GM12875 (cell line): ENCODE data around the gene HSPBP1.
"Not testable (repeated sequence)": the region's sequence is repeated elsewhere in the genome, so short reads cannot be mapped to it uniquely, and the experiment has no call there.

Experiments
- H3K4me3 ChIP-seq: one replicate; pipeline ENCODE4 v1.5.1; 2011; ENCODE audit warnings: low read depth, low read length, control low read depth
- TF ChIP-seq, protein P1 (sequence below): IDR thresholded peaks from 2 replicates; pipeline ENCODE4 v1.5.1; 2011; ENCODE audit warnings: low read depth, mild to moderate bottlenecking, control low read depth, inconsistent platforms, low read length, moderate library complexity, borderline replicate concordance; ENCODE audit not compliant: insufficient read depth

Gene HSPBP1, protein sequence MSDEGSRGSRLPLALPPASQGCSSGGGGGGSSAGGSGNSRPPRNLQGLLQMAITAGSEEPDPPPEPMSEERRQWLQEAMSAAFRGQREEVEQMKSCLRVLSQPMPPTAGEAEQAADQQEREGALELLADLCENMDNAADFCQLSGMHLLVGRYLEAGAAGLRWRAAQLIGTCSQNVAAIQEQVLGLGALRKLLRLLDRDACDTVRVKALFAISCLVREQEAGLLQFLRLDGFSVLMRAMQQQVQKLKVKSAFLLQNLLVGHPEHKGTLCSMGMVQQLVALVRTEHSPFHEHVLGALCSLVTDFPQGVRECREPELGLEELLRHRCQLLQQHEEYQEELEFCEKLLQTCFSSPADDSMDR

DNA sequence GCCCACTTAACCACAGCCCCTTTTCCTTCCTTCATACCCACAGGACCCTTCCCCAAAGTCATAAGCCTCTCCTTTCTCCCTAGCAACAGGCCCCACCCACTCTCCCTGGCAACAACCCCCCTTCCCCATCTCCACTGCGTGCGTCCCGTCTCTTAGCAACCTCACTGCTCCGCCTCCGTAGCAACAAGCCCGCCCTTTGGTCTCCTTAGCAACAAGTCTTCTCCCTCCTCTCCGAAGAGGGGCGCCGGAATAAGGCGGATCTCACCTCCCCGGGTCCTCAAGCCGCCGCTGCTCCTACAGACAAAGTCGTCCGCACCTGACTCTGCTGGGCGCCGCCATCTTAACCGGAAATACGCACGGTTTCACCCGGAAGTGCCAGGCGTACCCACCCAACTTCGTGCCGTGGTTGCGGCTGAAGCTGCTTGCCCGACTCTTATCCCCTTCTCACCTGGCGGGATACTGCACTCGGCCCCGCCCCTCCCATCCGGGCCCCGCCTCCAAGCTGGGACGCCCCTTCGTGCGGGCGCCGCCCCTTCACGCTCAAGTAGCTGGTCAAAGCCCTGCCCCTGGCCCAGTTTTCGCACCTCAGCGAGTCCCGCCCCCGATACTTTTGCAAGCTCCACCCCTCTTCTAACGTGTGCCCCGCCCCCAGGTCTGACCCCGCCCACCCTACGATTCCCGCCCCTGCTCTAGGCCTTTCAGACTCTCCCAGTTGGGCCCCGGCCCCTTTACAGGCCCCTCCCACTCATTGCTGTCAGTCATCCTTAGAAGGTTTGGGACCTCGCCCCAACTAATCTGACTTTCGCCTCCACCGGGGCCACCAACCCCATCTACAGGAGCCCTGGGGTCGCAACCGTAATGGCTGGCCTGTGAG is at the start of gene HSPBP1:
TSS of gene HSPBP1 (minus strand) at position 341 of the 874 bp plus-strand sequence. CDS start 502 bp downstream, outside the sequence.
- peak within 1 kb of the TSS; percentile 58 for H3K4me3 ChIP-seq
- TF ChIP-seq, protein P1, sequence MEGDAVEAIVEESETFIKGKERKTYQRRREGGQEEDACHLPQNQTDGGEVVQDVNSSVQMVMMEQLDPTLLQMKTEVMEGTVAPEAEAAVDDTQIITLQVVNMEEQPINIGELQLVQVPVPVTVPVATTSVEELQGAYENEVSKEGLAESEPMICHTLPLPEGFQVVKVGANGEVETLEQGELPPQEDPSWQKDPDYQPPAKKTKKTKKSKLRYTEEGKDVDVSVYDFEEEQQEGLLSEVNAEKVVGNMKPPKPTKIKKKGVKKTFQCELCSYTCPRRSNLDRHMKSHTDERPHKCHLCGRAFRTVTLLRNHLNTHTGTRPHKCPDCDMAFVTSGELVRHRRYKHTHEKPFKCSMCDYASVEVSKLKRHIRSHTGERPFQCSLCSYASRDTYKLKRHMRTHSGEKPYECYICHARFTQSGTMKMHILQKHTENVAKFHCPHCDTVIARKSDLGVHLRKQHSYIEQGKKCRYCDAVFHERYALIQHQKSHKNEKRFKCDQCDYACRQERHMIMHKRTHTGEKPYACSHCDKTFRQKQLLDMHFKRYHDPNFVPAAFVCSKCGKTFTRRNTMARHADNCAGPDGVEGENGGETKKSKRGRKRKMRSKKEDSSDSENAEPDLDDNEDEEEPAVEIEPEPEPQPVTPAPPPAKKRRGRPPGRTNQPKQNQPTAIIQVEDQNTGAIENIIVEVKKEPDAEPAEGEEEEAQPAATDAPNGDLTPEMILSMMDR = no peak

DNA sequence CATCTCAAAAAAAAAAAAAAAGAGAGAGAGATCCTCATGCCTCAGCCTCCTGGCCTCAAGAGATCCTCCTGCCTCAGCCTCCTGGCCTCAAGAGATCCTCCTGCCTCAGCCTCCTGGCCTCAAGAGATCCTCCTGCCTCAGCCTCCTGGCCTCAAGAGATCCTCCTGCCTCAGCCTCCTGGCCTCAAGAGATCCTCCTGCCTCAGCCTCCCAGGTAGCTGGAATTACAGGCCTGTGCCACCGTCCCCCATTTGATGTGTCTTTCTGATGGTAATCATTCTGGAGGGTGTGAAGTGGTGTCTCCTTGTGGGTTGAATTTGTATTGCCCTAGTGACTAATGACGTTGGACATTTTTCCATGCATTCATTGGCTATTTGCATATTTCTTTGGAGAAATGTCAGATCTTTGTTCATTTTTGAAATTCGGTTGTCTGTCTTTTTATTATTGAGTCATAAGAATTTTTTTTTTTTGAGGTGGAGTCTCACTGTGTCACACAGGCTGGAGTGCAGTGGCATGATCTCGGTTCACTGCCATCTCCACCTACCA is 48.9 kb upstream of the HSPBP1 start:
- H3K4me3 ChIP-seq = not testable (repeated sequence)

DNA sequence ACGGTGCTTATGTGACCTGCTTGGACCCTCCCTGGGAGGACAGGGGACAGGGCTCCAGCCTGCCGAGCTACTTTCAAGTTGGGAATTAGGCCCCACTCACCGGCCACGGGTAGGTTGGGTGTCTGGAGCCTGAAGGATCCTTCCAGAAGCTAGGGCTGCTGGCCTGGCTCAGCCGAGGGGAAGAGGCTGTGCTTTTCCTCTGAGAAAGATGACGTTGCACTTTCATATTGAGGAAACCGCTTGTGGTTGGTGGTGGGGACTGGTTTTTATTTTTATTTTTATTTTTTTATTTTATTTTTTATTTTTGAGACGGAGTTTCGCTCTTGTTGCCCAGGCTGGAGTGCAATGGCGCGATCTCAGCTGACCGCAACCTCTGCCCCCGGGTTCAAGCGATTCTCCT is 45.3 kb upstream of the HSPBP1 start, which contains the start of gene TMEM150B:
TSS of gene TMEM150B (minus strand) at position 170 of the 400 bp plus-strand sequence. CDS start 4,305 bp downstream, outside the sequence.
- H3K4me3 ChIP-seq = no peak within 1 kb of the TSS
- TF ChIP-seq, protein P1 = no peak

DNA sequence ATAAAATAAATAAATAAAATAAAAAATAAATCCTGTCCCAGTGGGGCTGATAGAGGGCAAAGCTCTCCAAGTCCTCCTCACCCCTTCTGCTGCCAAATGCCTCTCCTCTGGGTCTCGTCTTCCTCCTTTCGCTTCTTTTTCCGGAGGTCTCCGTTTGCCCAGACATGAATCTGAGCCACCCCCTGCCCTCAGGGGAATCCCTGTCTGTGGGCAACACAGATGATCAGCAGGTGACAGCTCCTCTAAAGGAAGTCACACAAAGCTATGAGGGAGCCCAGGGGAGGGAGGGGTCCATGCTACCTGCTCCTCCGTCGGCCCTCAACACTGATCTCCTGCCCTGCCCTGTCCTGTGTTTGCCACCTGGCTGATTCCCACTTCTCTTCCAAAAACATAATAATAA is 44.8 kb upstream of the HSPBP1 start:
- TF ChIP-seq, protein P1 = no peak
- no peak overlapping the region for H3K4me3 ChIP-seq

DNA sequence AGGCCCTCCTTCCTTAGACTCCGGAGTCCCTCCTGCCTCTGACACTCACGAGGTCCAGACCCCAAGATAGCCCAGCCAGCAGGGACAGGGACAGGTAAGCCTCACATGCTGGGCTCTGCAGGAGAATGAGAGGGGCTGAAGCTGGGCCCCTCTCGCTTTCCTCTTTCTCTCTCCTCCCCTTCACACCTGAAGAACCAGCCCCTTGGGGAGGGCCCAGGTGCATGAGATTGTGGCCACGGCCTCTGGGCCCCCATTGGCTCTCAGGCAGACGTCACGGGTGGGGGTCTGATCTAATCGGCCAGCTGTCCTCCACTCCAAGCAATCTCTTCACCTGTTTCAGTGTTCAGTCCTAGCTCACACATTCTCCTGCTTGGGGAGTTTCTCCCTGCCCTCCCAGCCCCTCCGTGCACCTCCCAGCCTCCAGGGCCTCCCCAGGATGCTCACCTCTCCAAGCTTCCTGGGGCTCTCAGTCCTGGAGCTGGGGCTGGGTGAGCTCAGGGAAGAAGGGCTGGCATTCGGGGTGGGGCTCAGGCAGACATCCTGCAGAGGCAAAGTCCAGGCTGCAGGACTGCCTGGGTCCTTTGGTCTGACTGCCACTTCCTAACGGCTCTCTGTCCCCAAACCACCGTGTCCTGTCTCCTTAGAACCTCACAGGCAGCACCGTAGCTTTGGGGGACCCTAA is 42.4 kb upstream of the HSPBP1 start:
- TF ChIP-seq, protein P1 = no peak

DNA sequence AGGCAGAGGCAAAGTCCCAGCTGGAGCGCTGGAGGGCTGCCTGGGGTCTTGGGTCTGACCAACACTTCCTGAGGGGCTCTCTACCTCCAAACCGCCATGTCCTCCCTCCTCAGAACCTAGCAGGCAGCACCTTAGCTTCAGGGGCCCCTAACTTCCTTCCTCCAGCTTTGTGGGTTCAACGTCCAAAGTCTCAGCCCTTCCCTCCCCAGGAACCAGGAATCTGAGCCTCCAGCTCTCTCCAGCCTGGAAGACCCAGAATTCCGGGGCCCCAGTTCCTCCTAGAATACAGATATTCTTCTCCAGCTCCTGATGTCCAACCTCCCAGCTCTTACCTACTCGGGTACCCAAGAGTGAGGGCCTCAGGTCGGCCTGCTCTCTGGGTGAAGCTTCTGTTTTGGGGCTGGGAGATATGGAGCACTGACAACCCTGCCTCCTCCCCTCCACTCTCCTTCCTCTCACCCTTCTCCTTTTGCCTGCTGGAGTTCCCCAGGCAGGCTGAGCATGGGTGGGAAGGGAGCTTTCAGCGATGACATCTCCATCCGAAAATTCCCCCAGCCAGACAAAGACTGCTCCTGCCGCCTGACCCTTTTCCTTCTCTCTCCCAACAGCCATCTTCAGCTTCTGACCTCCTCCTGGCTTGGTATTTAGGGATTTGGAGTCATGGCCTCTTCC is 41.7 kb upstream of the HSPBP1 start:
- H3K4me3 ChIP-seq = no peak overlapping the region
- TF ChIP-seq, protein P1 = no peak

More for the DNA sequence above, 42.4 kb upstream of the HSPBP1 start:
- no peak overlapping the region for H3K4me3 ChIP-seq

DNA sequence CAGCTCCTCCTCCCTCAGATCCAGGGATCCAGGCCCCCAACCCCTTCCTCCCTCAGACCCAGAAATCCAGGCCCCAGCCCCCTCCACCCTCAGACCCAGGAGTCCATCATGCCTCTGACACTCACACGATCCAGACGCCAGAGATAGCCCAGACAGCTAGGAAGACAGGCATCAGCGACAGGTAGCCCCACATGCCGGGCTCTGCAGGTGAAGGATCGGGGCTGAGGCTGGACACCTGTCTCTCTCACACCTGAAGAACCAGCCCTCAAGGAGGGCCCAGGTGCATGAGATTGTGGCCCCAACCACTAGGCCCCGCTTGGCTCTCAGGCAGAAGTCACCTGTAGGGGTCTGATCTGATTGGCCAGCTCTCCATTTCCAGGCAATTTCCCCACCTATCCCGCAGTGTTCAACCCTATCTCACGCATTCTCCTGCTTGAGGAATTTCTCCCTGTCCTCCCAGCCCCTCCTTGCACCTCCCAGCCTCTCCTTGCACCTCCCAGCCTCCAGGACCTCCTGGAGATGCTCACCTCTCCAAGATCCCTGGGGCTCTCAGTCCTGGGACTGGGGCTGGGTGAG is 41.0 kb upstream of the HSPBP1 start:
- TF ChIP-seq, protein P1 = no peak

More for the DNA sequence above, 41.0 kb upstream of the HSPBP1 start:
- H3K4me3 ChIP-seq = no peak overlapping the region
